Superior temporal gyrus (tissue), 1 donor: ENCODE results near the gene CIAO3.
"Not testable (repeated sequence)": the region's sequence is repeated elsewhere in the genome, so short reads cannot be mapped to it uniquely, and the experiment has no call there.

ENCODE experiments used
- DNase-seq: peaks from one replicate; pipeline ENCODE4 v3.0.0-alpha.2; 2016; ENCODE audit errors: extremely low spot score

Gene CIAO3

DNA sequence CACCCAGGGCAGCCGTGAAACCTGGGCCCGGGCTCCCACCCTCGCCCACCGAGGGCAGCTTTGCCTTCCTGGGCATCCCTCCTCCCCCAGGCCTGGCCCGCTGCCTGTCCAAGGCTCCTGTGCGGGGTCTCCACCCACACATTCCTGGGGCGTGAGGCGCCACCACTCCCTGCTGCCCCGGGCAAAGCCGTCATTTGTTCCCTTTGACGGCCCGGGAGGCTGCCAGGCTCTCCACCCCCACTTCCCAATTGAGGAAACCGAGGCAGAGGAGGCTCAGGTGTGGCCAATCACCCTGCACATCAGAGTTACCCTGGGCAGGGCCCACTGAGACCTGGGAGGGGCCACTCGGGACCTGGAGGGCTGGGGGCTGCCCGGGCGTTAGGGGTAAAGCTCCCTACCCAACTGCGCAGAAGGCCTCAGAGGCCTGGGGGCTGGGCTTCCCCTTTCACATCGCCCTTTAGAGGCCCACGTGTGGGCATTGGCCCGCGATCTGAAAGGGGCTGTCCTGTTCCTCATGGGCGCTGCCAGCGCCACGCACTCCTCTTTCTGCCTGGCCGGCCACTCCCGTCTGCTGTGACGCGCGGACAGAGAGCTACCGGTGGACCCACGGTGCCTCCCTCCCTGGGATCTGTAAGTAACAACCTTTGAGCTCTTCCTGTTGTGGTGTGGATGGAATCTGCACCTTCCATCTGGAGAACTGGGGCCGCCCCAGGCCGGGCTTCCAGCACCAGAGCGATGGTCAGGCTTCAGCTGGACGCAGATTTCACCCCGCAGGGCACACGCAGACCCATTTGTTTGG lies 19.9 kb upstream of the CIAO3 start, which contains the start of gene MSLN:
Gene MSLN (plus strand): TSS at position 190 of the 799 bp plus-strand sequence. CDS start 1,947 bp downstream, outside the sequence.
- DNase-seq = no peak

DNA sequence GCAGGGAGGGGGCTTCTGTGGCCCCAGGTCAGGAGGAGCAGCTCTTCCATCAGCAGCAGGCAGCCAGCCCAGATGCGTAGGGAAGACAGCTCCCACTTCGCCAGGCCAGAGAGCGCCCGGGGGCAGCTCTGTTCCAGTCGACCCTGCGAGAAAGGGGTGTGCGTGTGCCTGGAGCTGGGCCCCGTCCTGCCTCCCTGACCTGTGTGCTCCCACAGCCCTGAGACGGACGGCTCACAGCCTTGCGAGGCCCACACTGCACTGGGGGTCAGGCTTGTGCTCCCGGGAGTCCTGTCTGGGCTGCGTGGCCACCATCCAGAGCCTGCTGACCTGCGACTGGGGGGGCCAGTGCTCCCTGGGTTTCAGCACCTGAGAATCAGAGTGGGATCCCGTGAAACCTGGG lies 19.3 kb upstream of the CIAO3 start:
- DNase-seq = no peak

DNA sequence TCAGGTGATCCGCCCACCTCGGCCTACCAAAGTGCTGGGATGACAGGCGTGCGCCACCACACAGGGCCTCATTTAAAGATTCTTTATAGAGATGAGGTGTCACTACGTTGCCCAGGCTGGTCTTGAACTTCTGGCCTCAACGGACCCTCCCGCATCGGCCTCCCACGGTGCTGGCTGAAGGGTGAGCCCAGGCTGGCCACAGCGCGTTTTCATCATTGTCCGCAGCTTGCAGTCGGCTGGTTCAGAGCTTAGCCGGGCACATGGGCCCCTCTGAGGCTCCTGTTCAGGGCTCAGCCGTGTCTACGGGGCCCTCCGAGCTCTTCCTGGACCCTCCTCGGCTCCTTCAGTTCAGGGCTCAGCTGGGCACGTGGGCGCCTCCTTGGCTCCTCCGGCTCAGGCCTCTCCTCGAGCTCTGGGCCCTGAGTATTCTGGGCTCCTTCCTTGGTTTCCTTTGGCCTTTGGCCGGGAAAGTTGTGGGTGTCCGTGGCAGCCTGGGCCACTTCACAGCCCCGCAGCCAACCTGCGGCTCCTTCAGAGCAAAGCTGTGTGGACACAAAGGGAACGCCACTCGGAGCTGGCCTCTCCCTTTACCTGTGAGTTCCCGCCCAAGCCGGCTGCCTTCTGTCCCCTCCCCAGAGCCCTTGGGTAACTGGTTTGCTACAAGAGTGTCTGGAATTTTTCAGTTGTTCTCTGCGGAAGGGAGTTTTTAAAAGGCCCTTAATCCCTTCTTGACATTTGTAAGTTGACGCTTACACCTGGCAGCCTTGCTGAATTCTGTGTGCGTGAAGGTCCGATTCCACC lies 18.5 kb upstream of the CIAO3 start:
- no peak for DNase-seq

DNA sequence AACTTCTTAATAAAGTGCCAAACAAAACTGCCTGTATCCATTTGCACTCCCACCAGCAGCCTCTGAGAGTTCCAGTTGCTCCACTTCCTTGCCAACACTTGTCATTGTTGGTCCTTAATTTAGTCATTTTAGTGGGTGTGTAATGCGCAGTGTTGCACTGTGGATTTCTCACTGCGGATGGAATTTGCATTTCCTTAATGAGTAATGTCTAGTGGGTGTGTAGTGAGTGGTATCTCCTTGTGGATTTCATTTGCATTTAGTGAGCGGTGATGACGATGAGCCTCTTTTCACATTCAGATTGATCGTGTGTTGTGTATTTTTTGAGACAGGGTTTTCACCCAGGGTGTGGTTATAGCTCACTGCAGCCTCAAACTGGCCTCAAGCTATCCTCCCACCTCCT lies 15.6 kb upstream of the CIAO3 start:
- DNase-seq = no peak

DNA sequence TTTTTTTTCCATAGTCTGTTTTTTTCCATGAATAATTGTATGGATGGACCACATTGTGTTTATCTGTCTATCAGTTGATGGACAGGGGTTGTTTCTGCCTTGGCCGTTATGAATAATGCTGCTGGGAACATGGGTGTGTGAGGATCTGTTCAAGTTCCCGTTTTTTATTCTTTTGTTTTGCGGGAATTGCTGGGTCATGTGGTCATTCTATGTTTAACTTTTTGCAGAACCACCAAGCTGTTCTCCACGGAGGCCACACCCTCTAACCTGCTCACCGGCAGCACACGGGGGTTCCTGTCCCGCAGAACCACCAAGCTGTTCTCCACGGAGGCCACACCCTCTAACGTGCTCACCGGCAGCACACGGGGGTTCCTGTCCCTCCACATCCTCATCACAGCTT lies 13.9 kb upstream of the CIAO3 start:
- no peak for DNase-seq

DNA sequence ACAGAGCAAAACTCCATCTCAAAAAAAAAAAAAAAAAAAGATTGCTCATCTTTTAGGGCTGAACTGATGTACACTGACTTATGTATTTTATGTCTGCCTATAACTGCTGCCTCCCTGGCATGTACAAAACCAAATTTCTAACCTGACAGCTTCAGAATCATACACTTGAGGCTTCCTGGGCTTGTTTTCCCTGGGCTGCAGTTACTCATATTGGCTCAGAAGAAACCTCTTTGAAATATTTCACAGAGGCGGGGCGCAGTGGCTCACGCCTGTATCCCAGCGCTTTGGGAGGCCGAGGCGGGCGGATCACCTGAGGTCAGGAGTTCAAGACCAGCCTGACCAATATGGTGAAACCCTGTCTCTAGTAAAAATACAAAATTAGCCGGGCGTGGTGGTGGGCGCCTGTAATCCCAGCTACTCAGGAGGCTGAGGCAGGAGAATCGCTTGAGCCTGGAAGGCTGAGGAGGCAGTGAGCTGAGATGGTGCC lies 13.4 kb upstream of the CIAO3 start:
- not testable (repeated sequence) for DNase-seq

DNA sequence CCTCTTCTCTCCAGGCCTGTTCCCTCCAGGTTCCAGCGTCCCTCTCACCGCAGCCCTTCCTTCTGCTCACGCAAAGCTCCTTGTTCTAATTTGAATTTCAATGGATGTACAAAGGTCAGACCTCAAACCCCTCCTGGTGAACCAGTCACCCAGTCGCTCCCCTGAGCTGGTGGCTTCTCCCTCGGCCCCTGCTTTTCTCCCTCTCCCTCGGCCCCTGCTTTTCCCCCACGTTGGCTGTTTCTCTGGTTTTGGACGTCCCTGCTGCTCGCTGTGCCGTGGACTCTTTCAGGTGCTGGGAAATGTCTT lies 11.2 kb upstream of the CIAO3 start:
- no peak for DNase-seq

DNA sequence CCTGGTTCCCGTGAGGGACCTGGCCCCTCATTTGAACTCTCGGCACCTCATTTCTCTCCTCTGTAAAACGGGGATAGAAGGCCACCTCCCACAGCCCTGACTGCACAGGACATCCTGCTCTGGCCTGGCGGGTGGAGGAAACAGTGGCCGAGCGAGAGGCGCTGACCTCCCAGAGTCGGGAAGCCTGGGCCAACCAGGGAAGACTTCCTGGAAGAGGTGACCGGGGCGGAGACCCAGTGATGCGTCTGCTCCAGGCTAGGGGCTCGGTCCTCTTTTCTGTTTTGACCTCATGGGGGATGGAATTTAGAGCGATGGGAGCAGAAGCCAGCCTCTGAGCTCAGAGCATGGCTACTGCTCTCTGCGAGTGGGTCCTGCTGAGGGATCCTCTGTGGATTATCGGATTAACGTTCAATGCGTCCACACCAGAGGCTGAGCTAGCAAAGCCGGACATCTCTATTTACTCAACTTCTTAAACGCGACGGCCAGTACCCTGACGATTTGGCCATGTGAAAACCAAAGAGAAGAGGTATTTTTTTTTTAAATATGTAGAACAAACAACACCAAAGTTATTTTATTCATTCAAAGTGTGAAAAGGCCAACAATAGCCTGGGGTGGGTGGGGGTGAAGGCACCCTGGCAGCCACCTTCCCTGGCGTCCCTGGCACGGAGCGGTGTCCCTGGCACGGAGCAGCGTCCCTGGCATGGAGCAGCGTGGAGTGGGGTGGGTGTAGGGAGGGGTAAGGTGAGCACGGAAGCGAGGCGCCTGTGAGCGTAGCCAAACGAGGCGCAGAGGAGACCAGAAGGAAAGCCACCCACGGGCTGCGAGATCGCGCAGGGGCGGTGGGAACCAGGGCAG lies 10.6 kb upstream of the CIAO3 start:
- DNase-seq = peak; percentile 26

DNA sequence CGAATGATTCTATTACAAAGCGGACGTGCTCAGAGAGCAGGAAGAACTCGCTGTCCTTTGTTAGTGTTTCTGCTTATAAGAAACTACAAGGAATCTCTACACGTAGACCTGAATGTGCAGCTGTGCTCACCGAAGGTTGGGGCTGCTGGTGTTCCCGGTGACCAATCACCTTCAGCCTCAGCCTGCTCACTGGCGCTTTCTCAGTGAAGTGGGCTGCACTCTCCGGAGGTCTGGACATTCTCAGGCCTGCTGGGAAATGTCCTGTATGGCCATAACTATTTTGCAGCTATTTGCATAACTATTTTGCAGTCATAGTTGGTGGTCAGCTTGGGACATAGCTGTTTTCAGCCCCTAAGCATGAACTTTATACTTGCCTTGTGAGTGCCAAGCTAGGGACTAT lies 9.7 kb upstream of the CIAO3 start:
- no peak for DNase-seq

DNA sequence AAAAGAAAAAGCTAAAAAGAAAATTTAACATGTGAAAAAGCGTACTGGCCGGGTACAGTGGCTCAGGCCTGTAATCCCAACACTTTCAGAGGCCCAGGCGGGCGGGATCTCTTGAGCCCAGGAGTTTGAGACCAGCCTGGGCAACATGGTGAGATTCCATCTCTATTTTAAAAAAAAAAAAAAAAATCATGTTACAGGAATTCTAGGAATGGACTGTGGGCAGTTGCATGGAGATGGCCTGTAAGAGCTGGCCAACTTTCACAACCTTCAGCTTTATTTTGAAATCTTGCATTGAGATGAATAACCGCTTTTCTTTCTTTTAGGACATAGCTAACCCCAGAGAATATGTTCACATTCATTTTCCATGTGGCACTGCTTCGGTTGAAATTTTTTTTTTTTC lies 8.2 kb upstream of the CIAO3 start:
- DNase-seq = no peak

DNA sequence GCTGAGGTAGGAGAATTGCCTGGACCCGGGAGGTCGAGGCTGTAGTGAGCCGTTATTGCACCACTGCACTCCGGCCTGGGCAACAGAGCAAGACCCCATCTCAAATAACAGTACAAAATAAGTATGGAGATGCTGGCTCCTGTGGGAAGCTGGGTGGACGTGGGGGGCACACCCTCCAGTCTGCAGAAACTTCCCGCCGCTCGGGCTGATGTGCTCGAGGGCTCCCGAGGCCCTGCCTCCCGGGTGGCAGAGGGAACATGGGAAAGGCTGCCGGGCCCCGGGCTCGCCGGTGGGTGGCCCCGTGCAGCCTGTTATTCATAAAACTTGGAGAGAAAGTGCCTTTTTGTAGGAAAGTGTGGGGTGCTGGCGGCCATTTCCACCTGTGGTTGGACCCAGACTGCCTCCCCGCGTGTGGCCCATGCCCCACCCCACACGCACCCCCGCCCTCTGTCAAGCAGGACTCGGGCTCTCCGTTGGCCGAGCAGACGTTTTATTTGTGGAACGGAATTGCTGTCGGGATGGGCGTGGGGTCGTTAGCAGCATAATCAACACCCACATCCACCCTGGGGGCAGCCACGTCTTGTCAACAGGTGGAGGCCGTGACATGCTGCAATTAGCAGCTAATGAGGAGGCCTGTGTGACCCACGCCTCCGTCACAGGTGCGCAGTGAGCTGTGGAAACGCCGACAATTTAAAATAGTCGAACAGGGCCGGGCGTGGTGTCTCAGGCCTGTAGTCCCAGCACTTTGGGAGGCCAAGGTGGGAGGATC lies 7.4 kb upstream of the CIAO3 start:
- no peak for DNase-seq

DNA sequence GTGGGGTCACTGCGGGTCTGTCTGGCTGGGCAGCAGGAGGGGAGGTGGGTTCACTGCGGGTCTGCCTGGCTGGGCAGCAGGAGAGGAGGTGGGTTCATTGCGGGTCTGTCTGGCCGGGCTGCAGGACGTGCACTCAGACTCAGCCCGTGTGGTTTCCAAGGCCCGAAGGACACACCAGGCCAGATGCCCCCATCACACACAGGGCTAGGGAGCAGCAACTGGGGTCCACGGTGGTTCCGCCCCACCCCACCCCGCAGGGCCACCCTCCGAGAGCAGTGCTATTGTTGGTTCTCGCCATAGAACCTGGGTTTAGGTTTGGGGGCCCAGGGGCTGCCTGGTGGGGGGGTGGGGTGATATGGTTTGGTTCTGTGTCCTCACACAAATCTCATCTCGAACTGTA lies 5.8 kb upstream of the CIAO3 start:
- DNase-seq = no peak

DNA sequence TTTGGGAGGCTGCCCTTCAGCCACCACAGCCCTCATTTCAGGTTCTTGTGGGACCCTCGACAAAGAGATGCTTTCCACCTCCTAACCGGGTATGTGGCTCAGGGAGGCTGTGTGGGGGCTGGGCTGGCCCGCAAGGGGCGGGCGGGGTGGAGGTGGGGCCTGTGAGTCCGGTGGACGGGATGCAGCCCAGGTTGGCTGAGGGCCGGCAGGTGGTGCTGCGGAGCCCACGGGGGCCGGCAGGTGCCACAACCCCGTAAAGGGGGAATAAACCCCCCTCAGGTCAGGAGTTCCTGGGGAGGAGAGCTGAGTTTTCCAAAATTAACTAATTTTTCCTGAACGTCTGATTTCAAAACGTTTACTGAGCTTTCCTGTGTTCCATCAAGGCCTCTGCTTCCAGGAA lies 4.9 kb upstream of the CIAO3 start:
- no peak for DNase-seq

DNA sequence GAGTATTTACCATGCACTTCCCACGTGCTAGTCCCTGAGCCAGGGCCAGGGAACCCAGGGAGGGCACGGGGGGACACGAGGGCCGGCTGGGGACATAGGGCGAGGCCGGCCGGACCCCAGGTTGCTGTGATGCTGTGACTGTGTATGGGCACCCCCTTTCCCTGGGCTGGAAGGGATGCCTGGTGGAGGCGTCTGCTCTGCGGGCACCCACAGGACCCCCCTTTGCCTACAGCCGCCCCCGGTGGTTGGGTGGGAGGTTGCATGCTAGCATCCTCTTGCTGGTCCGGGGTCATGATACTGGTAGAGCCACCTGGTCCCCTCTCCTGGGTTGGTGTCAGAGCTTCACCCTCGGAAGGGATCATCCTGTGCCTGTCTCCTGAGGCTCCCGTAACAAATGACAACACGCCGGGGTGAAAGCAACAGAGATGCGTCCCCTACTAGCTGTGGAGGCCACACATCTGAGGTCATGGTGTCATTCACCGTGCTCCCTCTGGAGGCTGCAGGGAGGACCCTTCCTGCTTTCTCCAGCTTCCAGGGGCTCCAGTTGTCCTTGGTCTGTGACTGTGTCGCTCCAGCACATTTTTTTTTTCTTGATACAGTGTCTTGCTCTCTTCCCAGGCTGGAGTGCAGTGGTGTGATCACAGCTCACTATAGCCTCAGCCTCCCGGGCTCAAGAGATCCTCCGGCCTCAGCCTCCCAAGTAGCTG lies 3.1 kb upstream of the CIAO3 start:
- no peak for DNase-seq

DNA sequence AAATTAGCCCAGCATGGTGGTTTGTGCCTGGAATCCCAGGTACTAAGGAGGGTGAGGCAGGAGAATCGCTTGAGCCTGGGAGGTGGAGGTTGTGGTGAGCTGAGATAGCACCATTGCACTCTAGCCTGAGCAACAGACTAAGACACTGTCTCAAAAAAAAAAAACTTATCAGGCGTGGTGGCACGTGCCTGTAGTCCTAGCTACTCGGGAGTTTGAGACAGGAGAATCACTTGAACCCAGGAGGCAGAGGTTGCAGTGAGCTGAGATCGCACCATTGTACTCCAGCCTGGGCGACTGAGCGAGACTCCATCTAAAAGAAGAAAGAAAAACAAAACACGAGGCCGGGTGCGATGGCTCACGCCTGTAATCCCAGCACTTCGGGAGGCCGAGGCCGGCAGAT lies 2.1 kb upstream of the CIAO3 start:
- DNase-seq = not testable (repeated sequence)

DNA sequence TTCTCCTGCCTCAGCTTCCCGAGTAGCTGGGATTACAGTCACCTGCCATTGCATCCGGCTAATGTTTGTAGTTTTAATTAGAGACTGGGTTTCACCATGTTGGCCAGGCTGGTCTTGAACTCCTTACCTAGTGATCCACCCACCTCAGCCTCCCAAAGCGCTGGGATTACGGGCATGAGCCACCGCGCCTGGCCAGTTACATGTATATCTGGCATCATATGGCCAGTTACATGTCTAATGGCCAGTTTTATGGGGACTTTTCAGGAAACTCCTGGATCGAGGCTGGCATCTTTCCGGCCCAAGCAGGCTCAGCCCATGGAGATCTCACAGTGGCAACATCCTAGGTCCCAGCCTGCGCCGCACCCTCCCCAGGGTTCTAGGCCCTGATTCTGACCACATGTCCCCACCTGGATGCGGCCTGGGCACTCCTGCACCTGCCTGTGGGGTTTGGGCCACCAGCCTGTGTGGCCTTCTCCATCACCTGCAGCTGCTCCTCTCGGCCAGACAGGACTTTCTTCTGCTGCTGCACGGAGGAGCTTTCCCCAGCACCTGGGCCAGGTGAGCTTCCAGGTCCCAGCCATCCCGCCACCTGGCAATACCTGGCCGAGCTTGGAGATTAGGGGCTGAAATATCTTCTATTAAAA lies 1.3 kb upstream of the CIAO3 start:
- no peak for DNase-seq

DNA sequence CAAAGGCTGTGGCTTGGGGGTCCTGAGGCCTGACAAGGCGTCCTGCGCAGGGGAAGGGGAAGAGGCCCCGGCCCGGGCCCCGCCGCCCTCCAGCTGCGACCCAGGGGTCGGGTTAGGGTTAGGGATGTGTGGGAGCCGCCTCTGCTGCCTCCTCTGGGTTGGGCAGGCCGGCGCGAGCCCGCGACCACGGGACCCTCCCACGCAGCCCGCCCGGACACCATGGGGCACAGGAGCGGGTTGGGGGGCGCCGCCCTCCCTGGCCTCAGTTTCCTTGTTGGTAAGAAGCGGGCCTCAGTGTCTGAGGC lies 386 bp downstream of the CIAO3 start:
- DNase-seq = no peak

DNA sequence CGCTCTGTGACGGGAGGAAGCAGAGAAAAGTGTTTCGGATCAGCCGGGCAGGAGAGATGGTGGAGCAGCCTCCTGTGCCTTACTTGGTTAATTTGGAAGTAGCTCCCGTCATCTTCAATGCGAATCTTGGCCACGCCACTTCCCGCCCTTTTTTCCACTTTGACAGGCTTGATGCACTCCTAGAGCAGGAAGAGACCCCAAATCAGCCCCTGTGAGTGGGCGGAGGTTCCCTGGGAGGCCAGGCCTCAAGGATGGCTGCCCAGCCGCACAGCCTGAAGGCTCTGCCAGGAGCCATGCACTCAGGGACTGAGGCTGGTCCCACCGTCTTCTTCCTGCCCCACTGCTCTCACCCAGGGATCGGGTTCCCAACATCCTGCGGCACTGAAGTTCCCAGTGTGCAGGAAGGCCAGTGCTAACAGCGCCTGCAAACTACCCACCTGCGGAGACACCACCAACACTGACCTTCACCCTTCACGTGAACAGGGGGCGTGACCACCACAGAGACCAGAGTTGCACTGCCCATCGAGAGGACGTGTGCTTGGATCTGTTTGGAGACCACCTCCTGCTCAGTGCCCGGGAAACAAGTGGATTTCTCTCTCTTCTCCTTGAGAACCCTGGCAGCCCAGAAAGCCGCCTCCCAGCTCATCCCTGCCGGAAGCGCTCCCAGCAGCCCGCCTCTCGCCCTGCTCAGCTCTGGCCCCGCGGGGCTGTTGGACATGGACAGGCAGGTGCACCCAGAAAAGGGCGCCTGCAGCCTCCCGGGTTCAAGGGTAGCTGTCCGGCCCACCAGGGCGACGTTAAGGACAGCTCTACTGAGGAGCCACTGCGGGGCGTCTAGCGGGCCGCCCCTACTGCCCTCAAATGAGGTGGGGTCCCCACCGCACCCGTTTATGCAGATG lies 988 bp downstream of the CIAO3 start:
- DNase-seq = no peak

DNA sequence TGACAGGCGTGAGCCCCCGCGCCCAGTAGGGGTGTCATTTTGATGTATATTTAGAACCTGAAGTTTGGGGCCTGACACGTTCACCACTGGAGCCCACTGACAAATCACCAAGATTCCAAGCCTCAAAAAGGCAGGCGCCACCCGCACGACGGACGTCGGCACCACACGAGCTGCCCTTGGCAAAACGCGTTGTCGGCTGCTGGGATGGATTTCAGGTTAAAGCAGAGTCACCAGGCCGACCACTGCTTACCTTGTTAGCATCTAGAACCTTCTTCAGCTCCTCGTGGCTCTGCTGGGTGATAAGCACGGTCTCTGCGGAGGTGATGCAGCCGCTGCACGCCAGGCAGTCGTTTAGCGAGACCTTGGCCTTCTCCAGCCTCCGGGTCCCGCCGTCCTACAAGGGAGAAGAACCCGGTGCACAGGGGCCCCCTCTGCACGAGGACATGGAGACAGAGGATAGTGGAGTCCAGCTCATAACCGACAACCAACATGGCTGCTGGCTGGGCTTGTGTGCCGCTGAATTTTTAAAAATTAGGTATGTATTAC lies 3.8 kb downstream of the CIAO3 start:
- DNase-seq = no peak
